OCI-LY1 (cell line): ENCODE results near the gene ENOSF1.

Experiments
- EZH2 ChIP-seq: fragments of 200-600 bp; sonication (generic), shearing (Covaris generic); IDR thresholded peaks from 2 replicates; pipeline ENCODE4 v1.8.0; 2017; ENCODE audit warnings: borderline replicate concordance, mixed run types, mild to moderate bottlenecking, antibody characterized with exemption, low read length, moderate library complexity, mixed read lengths
- TF ChIP-seq, protein P1 (sequence below): fragments of 200-600 bp; sonication (generic), shearing (Covaris generic); IDR thresholded peaks from 2 replicates; pipeline ENCODE4 v1.5.1; 2017; ENCODE audit warnings: mild to moderate bottlenecking, antibody characterized with exemption, low read length, moderate library complexity, mixed read lengths

DNA sequence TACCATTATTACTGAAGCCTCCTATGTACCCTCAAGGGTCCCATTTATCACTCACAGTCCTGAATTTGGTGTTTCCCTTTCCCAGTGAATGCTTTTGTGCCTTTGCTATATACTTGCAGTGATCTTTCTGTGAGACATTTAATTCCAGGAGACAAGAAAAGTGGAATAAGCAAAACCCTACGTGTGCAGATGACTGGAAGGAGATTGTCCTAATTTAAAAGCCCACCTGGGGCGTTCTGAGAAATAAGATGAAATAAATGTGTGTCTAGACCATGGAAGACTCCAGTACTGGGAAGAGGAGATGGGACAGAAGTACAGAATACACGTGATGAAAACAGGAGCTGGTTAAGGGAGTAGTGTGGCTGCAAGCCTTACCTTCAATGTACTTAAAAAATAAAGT is 35.7 kb downstream of the ENOSF1 start:
- TF ChIP-seq, protein P1, sequence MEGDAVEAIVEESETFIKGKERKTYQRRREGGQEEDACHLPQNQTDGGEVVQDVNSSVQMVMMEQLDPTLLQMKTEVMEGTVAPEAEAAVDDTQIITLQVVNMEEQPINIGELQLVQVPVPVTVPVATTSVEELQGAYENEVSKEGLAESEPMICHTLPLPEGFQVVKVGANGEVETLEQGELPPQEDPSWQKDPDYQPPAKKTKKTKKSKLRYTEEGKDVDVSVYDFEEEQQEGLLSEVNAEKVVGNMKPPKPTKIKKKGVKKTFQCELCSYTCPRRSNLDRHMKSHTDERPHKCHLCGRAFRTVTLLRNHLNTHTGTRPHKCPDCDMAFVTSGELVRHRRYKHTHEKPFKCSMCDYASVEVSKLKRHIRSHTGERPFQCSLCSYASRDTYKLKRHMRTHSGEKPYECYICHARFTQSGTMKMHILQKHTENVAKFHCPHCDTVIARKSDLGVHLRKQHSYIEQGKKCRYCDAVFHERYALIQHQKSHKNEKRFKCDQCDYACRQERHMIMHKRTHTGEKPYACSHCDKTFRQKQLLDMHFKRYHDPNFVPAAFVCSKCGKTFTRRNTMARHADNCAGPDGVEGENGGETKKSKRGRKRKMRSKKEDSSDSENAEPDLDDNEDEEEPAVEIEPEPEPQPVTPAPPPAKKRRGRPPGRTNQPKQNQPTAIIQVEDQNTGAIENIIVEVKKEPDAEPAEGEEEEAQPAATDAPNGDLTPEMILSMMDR, result no peak
- TF ChIP-seq EZH2, result no peak
